OCI-LY7 (cell line): ENCODE results near the gene WDR87. TPM values are rescaled to one million over a fixed set of nuclear protein-coding genes. Genes with fewer than 3 reads are reported as not detected.

Experiments
- BruUV-seq: library from RNA; stranded (reverse); fragments of 400-500 nt; replicated peaks from 2 replicates; lab custom pipeline; 2021; lab: Mats Ljungman, UMichigan
- CTCF ChIA-PET: fragments of 300-600 bp; sonication (Branson Sonifier 250); formaldehyde crosslinking; loops from one replicate; lab custom pipeline; 2022; ENCODE audit warnings: antibody characterized with exemption; ENCODE audit not compliant: unreplicated experiment; lab: Charles Lee
- POLR2A ChIA-PET: fragments of 300-600 bp; sonication (Branson Sonifier 250); formaldehyde crosslinking; loops from one replicate; lab custom pipeline; 2022; ENCODE audit warnings: antibody characterized with exemption; lab: Charles Lee
- DNase-seq: peaks from one replicate; pipeline ENCODE4 v3.0.0-alpha.2; 2015; ENCODE audit warnings: low spot score
- H2AFZ ChIP-seq: fragments of 200-600 bp; sonication (generic), shearing (Covaris generic); 2 replicates; pipeline ENCODE4 v1.6.1; 2014; ENCODE audit warnings: mild to moderate bottlenecking, antibody characterized with exemption, low read length, moderate library complexity
- H3K27ac ChIP-seq: fragments of 200-600 bp; sonication (generic); 2 replicates; pipeline ENCODE4 v1.5.1; 2014; ENCODE audit warnings: mixed run types, low read depth, mild to moderate bottlenecking, moderate library complexity, low read length, inconsistent platforms; ENCODE audit not compliant: poor library complexity, severe bottlenecking
- H3K36me3 ChIP-seq: fragments of 200-600 bp; sonication (generic); 2 replicates; pipeline ENCODE4 v1.6.1; 2014; ENCODE audit warnings: mild to moderate bottlenecking, antibody characterized with exemption, low read length, moderate library complexity, mixed read lengths; ENCODE audit not compliant: insufficient read depth
- H3K4me1 ChIP-seq: fragments of 200-600 bp; sonication (generic); 2 replicates; pipeline ENCODE4 v1.5.1; 2014; ENCODE audit warnings: mild to moderate bottlenecking, low read length; ENCODE audit not compliant: insufficient read depth, poor library complexity, severe bottlenecking
- H3K4me2 ChIP-seq: fragments of 200-600 bp; sonication (generic); 2 replicates; pipeline ENCODE4 v1.6.1; 2014; ENCODE audit warnings: mild to moderate bottlenecking, low read length
- H3K4me3 ChIP-seq: fragments of 200-600 bp; sonication (generic); 2 replicates; pipeline ENCODE4 v1.5.1; 2014; ENCODE audit warnings: mild to moderate bottlenecking, low read depth, low read length; ENCODE audit not compliant: poor library complexity, severe bottlenecking
- H3K79me2 ChIP-seq: fragments of 200-600 bp; sonication (generic); 2 replicates; pipeline ENCODE4 v1.6.1; 2016; ENCODE audit warnings: low read depth, mild to moderate bottlenecking, low read length, moderate library complexity, mixed read lengths; ENCODE audit not compliant: insufficient read depth
- H3K9me2 ChIP-seq: fragments of 200-600 bp; sonication (generic); 2 replicates; pipeline ENCODE4 v1.6.1; 2016; ENCODE audit warnings: mild to moderate bottlenecking, low read length, mixed read lengths; ENCODE audit not compliant: insufficient read depth
- H3K9me3 ChIP-seq: fragments of 200-600 bp; sonication (generic); 2 replicates; pipeline ENCODE4 v1.6.1; 2014; ENCODE audit warnings: mild to moderate bottlenecking, mixed run types, low read length, mixed read lengths
- H4K20me1 ChIP-seq: fragments of 200-600 bp; sonication (generic); 2 replicates; pipeline ENCODE4 v1.6.1; 2014; ENCODE audit warnings: mild to moderate bottlenecking, antibody characterized with exemption, low read length, moderate library complexity, mixed read lengths; ENCODE audit not compliant: insufficient read depth
- EZH2phosphoT487 ChIP-seq: fragments of 200-600 bp; sonication (generic); IDR thresholded peaks from 2 replicates; pipeline ENCODE4 v1.6.1; 2018; ENCODE audit warnings: low read depth, borderline replicate concordance, mild to moderate bottlenecking, mixed run types, antibody characterized with exemption, low read length, moderate library complexity, mixed read lengths
- intact Hi-C: fragments of 100-400 bp; cut with micrococcal nuclease; formaldehyde crosslinking; loops from one replicate; pipeline ENCODE4 v1.10.0; 2022; ENCODE audit not compliant: unreplicated experiment
- total RNA-seq, 2 experiments: library from RNA; depleted of rRNA in 1 of 2; stranded (reverse); fragments of >200 nt in 1 of 2; shearing (Covaris generic) in 1 of 2; gene quantifications; 2 replicates each; pipeline ENCODE4 v1.2.3, GENCODE V29; 2014 to 2022
- TF ChIP-seq, protein P1 (sequence below): fragments of 200-600 bp; sonication (generic); conservative IDR thresholded peaks from 2 replicates; pipeline ENCODE4 v1.5.1; 2014; ENCODE audit warnings: mild to moderate bottlenecking, antibody characterized with exemption, low read length, moderate library complexity, mixed read lengths

The WDR87 gene
- total RNA-seq, 2 experiments from 2014 or later: 0.08 TPM; not detected in 1

DNA sequence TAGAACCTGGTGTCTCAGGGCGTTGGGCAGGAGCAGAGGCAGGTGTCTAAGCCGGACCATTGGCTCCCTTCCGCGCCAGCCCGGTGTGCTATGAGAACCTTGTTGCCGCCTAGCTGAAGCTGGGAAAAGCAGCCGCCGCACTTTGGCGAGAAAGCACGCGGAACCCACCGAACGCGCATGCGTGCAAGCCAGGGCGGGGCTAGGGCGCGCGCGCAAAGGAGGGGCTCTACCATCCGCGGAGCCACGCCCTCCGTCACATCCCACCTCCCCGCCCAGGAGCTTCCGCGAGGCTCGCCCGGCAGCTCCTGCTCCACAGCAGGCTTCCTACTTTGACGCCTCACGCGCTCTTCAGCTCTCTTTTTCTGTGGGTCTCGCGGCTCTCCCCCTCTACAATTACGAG, 51.3 kb downstream of the WDR87 start:
- ChIA-PET CTCF (no interaction called here), POLR2A (no interaction called here)
- no peaks in the 10 kb centered on the region for H3K4me1 ChIP-seq
- no peak overlapping the region for H3K4me2 ChIP-seq
- DNase-seq: no peak
- H2AFZ ChIP-seq: no peak overlapping the region
- no peaks in the 10 kb centered on the region for H4K20me1 ChIP-seq
- no peaks in the 10 kb centered on the region for H3K9me3 ChIP-seq
- no peaks in the 10 kb centered on the region for H3K9me2 ChIP-seq
- no peaks in the 10 kb centered on the region for H3K79me2 ChIP-seq
- H3K27ac ChIP-seq: no peak overlapping the region
- H3K36me3 ChIP-seq: no peaks in the 10 kb centered on the region
- TF ChIP-seq, protein P1, sequence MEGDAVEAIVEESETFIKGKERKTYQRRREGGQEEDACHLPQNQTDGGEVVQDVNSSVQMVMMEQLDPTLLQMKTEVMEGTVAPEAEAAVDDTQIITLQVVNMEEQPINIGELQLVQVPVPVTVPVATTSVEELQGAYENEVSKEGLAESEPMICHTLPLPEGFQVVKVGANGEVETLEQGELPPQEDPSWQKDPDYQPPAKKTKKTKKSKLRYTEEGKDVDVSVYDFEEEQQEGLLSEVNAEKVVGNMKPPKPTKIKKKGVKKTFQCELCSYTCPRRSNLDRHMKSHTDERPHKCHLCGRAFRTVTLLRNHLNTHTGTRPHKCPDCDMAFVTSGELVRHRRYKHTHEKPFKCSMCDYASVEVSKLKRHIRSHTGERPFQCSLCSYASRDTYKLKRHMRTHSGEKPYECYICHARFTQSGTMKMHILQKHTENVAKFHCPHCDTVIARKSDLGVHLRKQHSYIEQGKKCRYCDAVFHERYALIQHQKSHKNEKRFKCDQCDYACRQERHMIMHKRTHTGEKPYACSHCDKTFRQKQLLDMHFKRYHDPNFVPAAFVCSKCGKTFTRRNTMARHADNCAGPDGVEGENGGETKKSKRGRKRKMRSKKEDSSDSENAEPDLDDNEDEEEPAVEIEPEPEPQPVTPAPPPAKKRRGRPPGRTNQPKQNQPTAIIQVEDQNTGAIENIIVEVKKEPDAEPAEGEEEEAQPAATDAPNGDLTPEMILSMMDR: no peak
- TF ChIP-seq EZH2phosphoT487: no peak
- H3K4me3 ChIP-seq: no peak overlapping the region
- BruUV-seq: no TSS peak
- intact Hi-C loops: no loop called here

DNA sequence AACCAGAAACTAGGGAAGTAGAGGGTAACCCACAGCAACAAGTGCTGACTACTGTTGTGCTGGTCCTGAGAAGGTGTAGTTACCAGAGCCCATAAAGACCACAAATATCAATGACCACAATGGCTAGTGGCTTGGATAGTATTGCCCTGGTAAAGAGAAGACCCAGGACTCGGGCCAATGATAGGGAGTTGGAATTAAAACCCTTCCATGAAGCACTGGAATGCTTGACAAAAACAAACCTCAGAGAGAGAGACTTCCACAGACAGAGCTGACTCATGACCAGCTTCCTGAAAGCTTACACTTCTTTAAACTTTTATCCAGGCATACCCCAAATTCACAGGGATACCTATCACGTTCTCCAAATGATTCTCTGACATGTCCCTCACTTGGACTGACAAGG, 60.5 kb downstream of the WDR87 start:
- POLR2A ChIA-PET: interaction anchor here (0.7 to 1.3 kb wide), 2 partner anchors 21 to 141 kb away, joined by 3 read pairs; no protein-coding TSS in a partner anchor
- BruUV-seq: no TSS peak
- no peaks in the 10 kb centered on the region for H3K9me2 ChIP-seq
- no peak overlapping the region for H3K4me3 ChIP-seq
- H3K4me2 ChIP-seq: no peak overlapping the region
- H2AFZ ChIP-seq: no peak overlapping the region
- H4K20me1 ChIP-seq: no peaks in the 10 kb centered on the region
- no peaks in the 10 kb centered on the region for H3K4me1 ChIP-seq
- H3K27ac ChIP-seq: no peak overlapping the region
- no peaks in the 10 kb centered on the region for H3K9me3 ChIP-seq
- intact Hi-C loops: no loop called here
- no peaks in the 10 kb centered on the region for H3K36me3 ChIP-seq
- CTCF ChIA-PET: no interaction called here
- H3K79me2 ChIP-seq: no peaks in the 10 kb centered on the region
- DNase-seq: no peak
- TF ChIP-seq, protein P1: no peak
- TF ChIP-seq EZH2phosphoT487: no peak

Other genes with a start within 250 kb of the WDR87 start
- 5.5 and 6.3 TPM in 2 replicates for gene ZNF607, start 186.8 kb downstream of the WDR87 start, total RNA-seq (2014; rRNA removed; shearing (Covaris generic))
- gene ZNF607, start 186.8 kb downstream of the WDR87 start, total RNA-seq (2022): 13.2 and 13.8 TPM in 2 replicates
- gene ZNF573, start 127.0 kb downstream of the WDR87 start, total RNA-seq (2014; rRNA removed; shearing (Covaris generic)): 7.6 and 10.6 TPM in 2 replicates
- 11.2 and 12.2 TPM in 2 replicates for gene ZNF573, start 127.0 kb downstream of the WDR87 start, total RNA-seq (2022)
- 21.2 and 36.3 TPM in 2 replicates for gene SIPA1L3, start 614 bp upstream of the WDR87 start, total RNA-seq (2014; rRNA removed; shearing (Covaris generic))
- 70.7 and 84.4 TPM in 2 replicates for gene SIPA1L3, start 614 bp upstream of the WDR87 start, total RNA-seq (2022)